Effector memory CD4-positive, alpha-beta T cell (primary cell): ENCODE measurements around the gene PGF.

Experiments used
- DNase-seq, 3 donors: peaks; one replicate each; pipeline ENCODE4 v3.0.0-alpha.2; 2020
- H3K27ac ChIP-seq: 2 replicates; pipeline ENCODE4 v1.7.0; 2013; ENCODE audit warnings: mild to moderate bottlenecking, low read length, moderate library complexity; ENCODE audit not compliant: insufficient read depth, poor library complexity, severe bottlenecking
- H3K27me3 ChIP-seq: replicated peaks from 2 replicates; pipeline ENCODE4 v1.7.0; 2013; ENCODE audit warnings: mild to moderate bottlenecking, low read length; ENCODE audit not compliant: insufficient read depth, control insufficient read depth, poor library complexity, severe bottlenecking
- H3K36me3 ChIP-seq: 2 replicates; pipeline ENCODE4 v1.7.0; 2013; ENCODE audit warnings: mild to moderate bottlenecking, low read length, moderate library complexity; ENCODE audit not compliant: control insufficient read depth, insufficient read depth
- H3K4me1 ChIP-seq: 2 replicates; pipeline ENCODE4 v1.7.0; 2013; ENCODE audit warnings: low read length, mild to moderate bottlenecking; ENCODE audit not compliant: control insufficient read depth, insufficient read depth, poor library complexity, severe bottlenecking
- H3K4me3 ChIP-seq: 2 replicates; pipeline ENCODE4 v1.7.0; 2013; ENCODE audit warnings: low read length, low read depth, mild to moderate bottlenecking; ENCODE audit not compliant: insufficient read depth, poor library complexity, severe bottlenecking
- H3K9me3 ChIP-seq: 2 replicates; pipeline ENCODE4 v1.7.0; 2013; ENCODE audit warnings: mild to moderate bottlenecking, low read length, moderate library complexity; ENCODE audit not compliant: control insufficient read depth

Gene PGF

DNA sequence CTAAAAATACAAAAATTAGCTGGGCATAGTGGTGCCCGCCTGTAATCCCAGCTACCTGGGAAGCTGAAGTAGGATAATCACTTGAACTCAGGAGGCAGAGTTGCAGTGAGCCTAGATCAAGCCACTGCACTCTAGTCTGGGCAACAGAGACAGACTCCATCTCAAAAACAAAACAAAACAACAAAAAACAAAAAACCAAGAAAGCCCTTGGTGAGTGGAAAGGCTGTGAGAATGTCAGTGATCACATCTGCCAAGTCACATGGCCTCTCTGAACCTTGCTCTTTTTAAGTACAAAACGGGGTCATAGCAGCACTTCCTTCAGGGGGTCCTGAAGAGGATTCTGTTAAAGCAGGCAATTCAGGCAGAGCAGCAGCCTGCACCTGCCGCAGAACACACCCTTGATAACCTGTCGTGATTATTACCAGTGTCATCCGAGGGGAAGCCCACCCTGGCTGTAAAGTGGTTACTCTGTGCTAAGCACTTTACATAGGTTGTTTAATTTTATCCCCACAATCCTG is 41.9 kb downstream of the PGF start:
- Histone ChIP-seq H3K27ac (no peak overlapping the region), H3K4me1 (no peaks in the 10 kb centered on the region), H3K4me3 (no peak overlapping the region), H3K9me3 (no peaks in the 10 kb centered on the region), H3K27me3 (no peaks in the 10 kb centered on the region), H3K36me3 (no peaks in the 10 kb centered on the region)
- DNase-seq = no peak

DNA sequence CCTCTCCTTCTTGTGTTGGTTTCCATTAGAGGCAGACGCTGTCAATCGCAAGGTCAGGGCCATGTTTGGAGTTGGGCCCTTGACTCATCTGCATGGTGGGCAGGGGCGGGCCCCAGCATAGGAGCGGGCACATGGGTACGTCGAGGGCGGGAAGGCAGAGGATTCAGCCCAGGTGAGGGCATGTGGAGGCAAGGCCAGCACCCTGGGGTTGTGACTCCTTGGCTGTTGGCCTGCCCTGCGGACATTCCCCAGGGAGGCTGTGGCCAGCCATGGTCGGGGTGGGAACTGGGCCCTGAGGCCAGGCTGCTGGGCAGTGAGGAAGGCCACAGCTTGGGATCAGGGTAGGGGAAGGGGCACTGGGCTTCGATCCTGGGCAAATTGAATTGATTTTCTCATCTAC is 42.6 kb downstream of the PGF start:
- no peaks in the 10 kb centered on the region for H3K27me3 ChIP-seq
- H3K27ac ChIP-seq = no peak overlapping the region
- no peaks in the 10 kb centered on the region for H3K9me3 ChIP-seq
- no peak for DNase-seq
- H3K4me3 ChIP-seq = no peak overlapping the region
- H3K36me3 ChIP-seq = no peaks in the 10 kb centered on the region
- H3K4me1 ChIP-seq = no peaks in the 10 kb centered on the region

DNA sequence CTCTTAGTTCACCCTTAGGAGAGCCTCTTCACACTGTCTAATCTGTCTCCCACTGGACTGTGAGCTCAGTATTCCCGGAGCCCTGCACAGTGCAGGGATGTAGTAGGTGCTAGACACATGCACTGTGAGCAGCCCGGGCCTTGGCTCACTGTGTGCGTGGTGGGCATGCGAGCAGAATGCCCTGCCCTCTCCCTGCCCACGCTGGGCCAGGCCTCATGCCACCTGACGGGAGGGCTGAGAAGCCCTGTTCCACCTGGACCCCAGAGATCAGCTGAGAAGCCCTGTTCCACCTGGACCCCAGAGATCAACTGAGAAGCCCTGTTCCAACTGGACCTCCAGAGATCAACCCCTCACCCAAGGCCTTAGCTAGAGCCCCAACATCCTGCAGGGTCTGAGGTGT is 43.3 kb downstream of the PGF start:
- no peaks in the 10 kb centered on the region for H3K4me1 ChIP-seq
- H3K36me3 ChIP-seq = peaks cover under 1% of the 10 kb centered on the region
- DNase-seq = no peak
- H3K27ac ChIP-seq = no peak overlapping the region
- H3K27me3 ChIP-seq = no peaks in the 10 kb centered on the region
- H3K4me3 ChIP-seq = no peak overlapping the region
- H3K9me3 ChIP-seq = no peaks in the 10 kb centered on the region

DNA sequence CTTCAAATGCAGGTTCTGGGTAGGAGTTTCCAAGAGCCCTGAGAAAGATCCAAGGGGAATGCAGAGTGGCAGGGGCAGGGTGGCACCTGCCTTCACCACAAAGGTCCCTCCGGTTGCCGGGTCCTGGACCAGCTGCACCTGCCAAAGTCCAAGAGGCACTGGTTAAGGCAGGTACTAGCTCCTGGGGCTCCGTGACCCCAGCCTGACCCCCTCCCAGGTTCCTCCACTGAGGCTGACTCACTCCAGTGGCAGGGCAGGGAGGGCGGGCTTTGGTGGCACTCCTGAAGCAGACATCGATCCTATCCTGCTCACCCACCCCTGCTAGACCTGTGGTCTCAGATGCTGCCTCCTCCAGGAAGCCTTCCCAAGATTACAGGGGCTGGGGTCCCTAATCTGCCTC is 43.7 kb downstream of the PGF start:
- Histone ChIP-seq H3K9me3 (no peaks in the 10 kb centered on the region), H3K36me3 (peaks cover 5% of the 10 kb centered on the region), H3K27me3 (no peaks in the 10 kb centered on the region), H3K4me3 (no peak overlapping the region), H3K27ac (no peak overlapping the region), H3K4me1 (no peaks in the 10 kb centered on the region)
- no peak for DNase-seq

DNA sequence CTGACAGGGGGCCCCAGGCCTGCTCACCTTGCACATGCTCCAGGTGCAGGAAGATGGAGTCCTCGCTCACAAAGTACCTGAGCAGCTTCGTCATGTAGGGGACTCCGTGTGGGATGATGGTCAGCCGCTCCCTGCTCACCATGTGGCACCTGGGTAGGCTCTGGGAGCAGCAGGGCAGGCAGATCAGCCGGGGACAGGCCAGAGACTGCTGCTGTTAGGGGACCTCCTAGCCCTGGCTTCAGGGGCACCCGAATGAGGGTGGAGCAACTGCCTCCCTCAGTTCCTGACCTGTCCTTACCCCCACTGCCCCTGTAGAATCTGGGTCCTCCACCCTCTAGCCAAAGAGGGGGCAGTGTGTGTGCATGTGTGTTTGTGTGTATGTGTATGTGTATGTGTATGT is 44.2 kb downstream of the PGF start:
- Histone ChIP-seq H3K4me3 (no peak overlapping the region), H3K27ac (no peak overlapping the region), H3K9me3 (no peaks in the 10 kb centered on the region), H3K27me3 (no peaks in the 10 kb centered on the region), H3K36me3 (peaks cover 7% of the 10 kb centered on the region), H3K4me1 (no peaks in the 10 kb centered on the region)
- no peak for DNase-seq

DNA sequence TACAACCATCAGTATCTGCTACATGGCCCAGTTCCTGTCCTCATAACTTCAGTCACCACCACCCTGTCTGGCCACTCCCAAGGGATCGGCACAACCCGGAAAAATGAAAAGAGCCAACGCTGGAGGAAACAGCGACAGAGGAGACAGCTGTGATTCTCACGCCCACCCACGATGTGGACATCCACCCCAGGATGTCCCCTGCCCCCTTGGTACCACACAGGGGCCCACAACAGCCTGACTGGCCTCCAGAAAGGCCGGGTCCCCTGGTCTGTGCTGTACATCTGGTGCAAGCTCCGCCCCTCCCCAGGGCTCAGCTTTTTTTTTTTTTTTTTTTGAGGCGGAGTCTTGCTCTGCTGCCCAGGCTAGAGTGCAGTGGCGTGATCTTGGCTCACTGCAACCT is 44.8 kb downstream of the PGF start:
- DNase-seq = no peak
- Histone ChIP-seq H3K27me3 (no peaks in the 10 kb centered on the region), H3K9me3 (no peaks in the 10 kb centered on the region), H3K4me1 (no peaks in the 10 kb centered on the region), H3K27ac (no peak overlapping the region), H3K36me3 (peaks cover 7% of the 10 kb centered on the region), H3K4me3 (no peak overlapping the region)

DNA sequence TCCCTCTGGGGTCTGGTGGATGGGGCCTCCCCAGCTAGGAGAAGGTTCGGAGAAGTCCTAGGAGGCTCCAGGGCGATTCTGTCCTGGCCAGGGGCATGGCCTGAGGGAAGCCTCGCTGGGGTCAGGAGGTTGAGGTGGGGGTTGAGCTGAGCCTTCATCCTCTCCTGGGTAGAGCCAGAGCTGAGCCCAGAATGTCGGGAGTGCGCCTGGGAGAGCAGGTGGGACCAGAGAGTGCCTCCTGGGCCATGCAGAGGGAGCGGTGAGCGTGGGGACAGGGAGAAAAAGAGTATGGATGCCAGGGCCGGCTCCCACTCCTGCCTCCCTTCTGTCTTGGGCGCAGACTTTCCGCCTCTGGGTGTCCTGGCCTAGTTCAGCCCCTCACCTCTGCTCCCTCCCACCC is 45.5 kb downstream of the PGF start:
- Histone ChIP-seq H3K4me3 (no peak overlapping the region), H3K9me3 (no peaks in the 10 kb centered on the region), H3K36me3 (peaks cover 7% of the 10 kb centered on the region), H3K4me1 (no peaks in the 10 kb centered on the region), H3K27ac (no peak overlapping the region), H3K27me3 (no peaks in the 10 kb centered on the region)
- no peak for DNase-seq

DNA sequence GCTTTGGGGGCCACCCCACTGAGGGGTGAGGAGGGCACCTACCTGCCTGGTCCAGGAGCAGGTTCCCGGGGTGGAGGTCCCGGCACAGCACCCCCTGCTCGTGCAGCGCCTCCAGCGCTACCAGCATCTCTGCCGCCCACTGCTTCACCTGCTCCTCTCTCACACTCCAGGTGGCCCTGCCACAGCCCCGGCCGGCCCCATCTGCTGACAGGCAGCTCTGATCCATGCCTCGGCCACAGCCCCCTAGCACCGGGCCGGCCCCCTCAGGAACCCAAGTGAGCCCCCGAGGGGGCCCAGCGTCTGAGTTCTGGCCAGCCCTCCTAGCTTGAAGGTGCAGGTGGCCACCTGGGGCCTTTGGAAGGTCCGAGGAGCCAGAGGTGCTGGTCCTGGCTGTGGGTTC is 45.9 kb downstream of the PGF start:
- Histone ChIP-seq H3K4me1 (no peaks in the 10 kb centered on the region), H3K9me3 (no peaks in the 10 kb centered on the region), H3K4me3 (no peak overlapping the region), H3K27me3 (no peaks in the 10 kb centered on the region), H3K36me3 (peaks cover 7% of the 10 kb centered on the region), H3K27ac (no peak overlapping the region)
- DNase-seq = no peak

DNA sequence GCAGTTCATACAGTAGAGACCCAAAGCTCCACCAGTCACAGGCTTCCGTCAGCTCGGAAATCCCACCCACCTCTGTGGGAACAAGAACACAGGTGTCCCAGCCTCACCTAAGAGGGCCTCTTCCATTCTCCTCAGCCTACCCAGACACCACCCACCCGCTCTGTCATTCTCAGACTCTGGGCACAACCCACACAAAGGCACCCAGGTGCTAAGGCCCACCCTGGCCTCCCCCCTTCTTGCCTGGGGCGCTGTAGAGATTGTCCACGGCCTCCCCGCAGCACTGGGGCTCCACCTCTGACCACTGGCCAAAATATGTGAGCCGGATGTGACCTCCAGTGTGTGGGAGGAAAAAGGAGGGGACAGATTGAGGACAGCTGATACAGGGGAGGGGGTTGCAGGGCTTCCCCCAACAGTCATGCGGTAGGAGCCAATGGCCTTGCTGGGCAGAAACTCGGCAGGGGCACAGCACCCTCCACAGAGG is 46.5 kb downstream of the PGF start:
- Histone ChIP-seq H3K4me3 (no peak overlapping the region), H3K27ac (no peak overlapping the region), H3K4me1 (no peaks in the 10 kb centered on the region), H3K27me3 (no peaks in the 10 kb centered on the region), H3K9me3 (no peaks in the 10 kb centered on the region), H3K36me3 (peaks cover 10% of the 10 kb centered on the region)
- no peak for DNase-seq

DNA sequence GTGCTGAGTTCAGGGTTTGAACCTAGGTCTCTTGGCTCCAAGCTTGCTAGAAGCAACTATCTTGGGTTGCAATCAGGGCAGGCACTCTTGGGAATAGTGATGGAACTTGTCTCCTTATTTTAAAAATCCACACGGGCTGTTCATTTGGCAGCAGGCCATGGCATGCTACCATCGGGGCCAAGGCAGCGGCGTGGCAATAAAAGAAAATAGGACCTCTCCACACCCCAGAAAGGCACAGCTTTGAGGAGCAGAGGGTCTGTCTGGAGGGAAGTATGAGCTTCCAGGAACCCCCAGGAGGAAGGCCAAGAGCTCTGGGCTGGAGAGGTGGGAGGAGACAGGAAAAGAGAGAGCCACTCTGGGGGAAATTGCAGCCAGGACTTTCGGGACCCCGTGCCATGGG is 47.7 kb downstream of the PGF start:
- Histone ChIP-seq H3K4me1 (no peaks in the 10 kb centered on the region), H3K36me3 (peaks cover 19% of the 10 kb centered on the region), H3K27ac (no peak overlapping the region), H3K27me3 (no peaks in the 10 kb centered on the region), H3K9me3 (no peaks in the 10 kb centered on the region), H3K4me3 (no peak overlapping the region)
- no peak for DNase-seq
